Measurements from ENCODE around the gene POU2F2.

The POU2F2 gene

GRCh38 chr19:42075364-42075615, 57.0 kb downstream of the POU2F2 start:
- DNase-seq (ENCODE audit: low read depth, low spot score), result no peak
- TF ChIP-seq, protein P1, sequence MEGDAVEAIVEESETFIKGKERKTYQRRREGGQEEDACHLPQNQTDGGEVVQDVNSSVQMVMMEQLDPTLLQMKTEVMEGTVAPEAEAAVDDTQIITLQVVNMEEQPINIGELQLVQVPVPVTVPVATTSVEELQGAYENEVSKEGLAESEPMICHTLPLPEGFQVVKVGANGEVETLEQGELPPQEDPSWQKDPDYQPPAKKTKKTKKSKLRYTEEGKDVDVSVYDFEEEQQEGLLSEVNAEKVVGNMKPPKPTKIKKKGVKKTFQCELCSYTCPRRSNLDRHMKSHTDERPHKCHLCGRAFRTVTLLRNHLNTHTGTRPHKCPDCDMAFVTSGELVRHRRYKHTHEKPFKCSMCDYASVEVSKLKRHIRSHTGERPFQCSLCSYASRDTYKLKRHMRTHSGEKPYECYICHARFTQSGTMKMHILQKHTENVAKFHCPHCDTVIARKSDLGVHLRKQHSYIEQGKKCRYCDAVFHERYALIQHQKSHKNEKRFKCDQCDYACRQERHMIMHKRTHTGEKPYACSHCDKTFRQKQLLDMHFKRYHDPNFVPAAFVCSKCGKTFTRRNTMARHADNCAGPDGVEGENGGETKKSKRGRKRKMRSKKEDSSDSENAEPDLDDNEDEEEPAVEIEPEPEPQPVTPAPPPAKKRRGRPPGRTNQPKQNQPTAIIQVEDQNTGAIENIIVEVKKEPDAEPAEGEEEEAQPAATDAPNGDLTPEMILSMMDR (IDR thresholded peaks at IDR 0.05; ENCODE audit: low read depth, low read length), result no peak
- H3K4me3 ChIP-seq (ENCODE audit: low read depth, low read length), result peak overlapping the region; percentile 59
- in situ Hi-C loops (cut with HindIII; ENCODE audit: low sequenced_read_pairs), result no loop called here

DNA sequence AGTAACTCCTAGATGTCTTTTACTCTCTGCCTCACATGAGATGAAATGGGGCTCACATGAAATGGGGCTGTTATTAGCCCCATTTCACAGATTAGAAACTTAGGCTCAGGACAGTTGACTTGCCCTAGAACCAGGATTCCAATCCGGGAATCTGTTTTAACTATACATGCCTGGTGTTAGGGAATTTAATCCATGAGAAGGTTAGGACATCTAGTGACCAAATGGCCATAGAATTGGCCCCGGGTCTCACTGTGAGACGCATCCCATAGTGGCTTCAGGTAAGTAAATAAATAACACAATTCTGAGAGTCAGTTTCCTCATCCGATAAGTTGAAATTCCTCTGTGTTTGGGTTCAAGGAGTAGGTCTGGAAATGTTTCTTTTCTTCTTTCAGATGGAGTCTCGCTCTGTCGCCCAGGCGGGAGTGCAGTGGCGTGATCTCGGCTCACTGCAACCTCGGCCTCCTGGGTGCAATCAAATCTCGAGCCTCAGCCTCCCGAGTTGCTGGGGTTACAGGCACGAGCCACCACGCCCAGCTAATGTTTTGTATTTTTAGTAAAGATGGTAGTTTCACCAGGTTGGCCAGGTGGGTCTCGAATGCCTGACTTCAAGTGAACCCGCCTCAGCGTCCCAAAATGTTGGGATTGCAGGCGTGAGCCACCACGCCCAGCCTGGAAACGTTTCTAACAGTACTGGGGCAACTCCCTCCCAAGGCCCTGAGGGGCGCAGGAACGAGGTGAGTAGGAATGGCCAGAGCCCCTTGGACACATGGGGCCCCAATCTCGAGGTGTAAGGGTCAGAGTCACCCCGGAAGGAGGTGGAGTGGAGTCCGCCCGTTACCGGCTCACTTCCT, 57.5 kb downstream of the POU2F2 start:
- H3K4me3 ChIP-seq (ENCODE audit: low read depth, low read length), result peak overlapping the region; percentile 59
- TF ChIP-seq, protein P1 (IDR thresholded peaks at IDR 0.05; ENCODE audit: low read depth, low read length), result no peak
- DNase-seq (ENCODE audit: low read depth, low spot score), result no peak
- in situ Hi-C loops (cut with HindIII; ENCODE audit: low sequenced_read_pairs), result no loop called here

DNA sequence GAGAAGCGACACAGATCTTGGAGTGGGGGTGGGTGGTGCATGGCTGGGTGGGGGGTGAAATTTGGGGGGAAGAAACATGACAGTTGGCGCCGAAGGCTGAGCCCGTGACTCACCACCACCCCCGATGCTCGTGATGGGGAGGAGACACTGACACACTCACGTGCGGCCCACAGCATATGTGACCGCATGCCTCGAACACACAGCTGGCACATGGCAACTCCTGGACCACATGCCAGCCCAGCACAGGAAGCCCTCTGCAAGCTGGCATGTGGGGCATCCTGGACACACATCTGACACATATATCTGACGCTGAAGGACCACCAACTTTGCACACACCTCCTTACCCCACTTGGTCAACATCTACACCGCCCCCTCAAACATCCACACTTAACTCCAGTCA, 61.0 kb downstream of the POU2F2 start:
- in situ Hi-C loops (cut with HindIII; ENCODE audit: low sequenced_read_pairs), result no loop called here
- DNase-seq (ENCODE audit: low read depth, low spot score), result no peak

GRCh38 chr19:42069619-42070351, 62.5 kb downstream of the POU2F2 start, which contains the start of gene GRIK5:
GRIK5 (minus strand) TSS chr19:42070206; CDS start chr19:42065770, 4,436 bp downstream.
- H3K4me3 ChIP-seq (ENCODE audit: low read depth, low read length), result no peak within 1 kb of the TSS
- in situ Hi-C loops (cut with HindIII; ENCODE audit: low sequenced_read_pairs), result no loop called here
- TF ChIP-seq, protein P1 (IDR thresholded peaks at IDR 0.05; ENCODE audit: low read depth, low read length), result no peak
- DNase-seq (ENCODE audit: low read depth, low spot score), result no peak

More for the DNA sequence above, 61.0 kb downstream of the POU2F2 start:
- TF ChIP-seq, protein P1 (IDR thresholded peaks at IDR 0.05; ENCODE audit: low read depth, low read length), result no peak
- no peak overlapping the region for H3K4me3 ChIP-seq (ENCODE audit: low read depth, low read length)

- no peak overlapping the region for H3K4me3 ChIP-seq (ENCODE audit: low read depth, low read length)
- in situ Hi-C loops (cut with HindIII; ENCODE audit: low sequenced_read_pairs), result no loop called here
- no peak for DNase-seq (ENCODE audit: low read depth, low spot score)
- TF ChIP-seq, protein P1 (IDR thresholded peaks at IDR 0.05; ENCODE audit: low read depth, low read length), result no peak
Measured at GRCh38 chr19:42068756-42069571, 63.3 kb downstream of the POU2F2 start.

DNA sequence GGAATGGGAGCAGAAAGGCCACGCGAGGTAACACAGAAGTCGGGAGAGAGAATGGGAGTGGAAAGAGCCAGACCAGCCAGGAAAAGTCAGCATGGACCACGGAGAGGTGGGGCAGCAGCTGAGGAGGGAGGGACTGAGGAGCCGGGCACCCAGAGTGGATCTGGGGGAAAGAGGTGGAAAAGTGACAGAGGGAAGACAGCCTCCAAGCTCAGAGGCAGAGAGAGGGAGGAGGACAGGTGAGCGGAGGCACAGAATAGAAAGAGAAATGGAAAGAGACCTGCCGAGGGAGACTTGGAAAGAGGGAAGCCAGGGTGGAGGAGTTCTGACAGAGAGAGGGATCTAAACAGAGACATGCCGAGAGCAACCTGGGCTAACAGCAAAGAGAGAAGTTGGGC, 63.9 kb downstream of the POU2F2 start:
- TF ChIP-seq, protein P1 (IDR thresholded peaks at IDR 0.05; ENCODE audit: low read depth, low read length), result no peak
- no peak for DNase-seq (ENCODE audit: low read depth, low spot score)
- no peak overlapping the region for H3K4me3 ChIP-seq (ENCODE audit: low read depth, low read length)
- in situ Hi-C loops (cut with HindIII; ENCODE audit: low sequenced_read_pairs), result no loop called here
